CD4-positive, alpha-beta T cell treated with Interleukin-2 at 100 ng/mL for 4 hours (primary cell): ENCODE results near the gene ANGPT4.
"Not testable (repeated sequence)": the region's sequence is repeated elsewhere in the genome, so short reads cannot be mapped to it uniquely, and the experiment has no call there.

Experiments
- DNase-seq: peaks from one replicate; pipeline ENCODE4 v3.0.0-alpha.2; 2020; ENCODE audit warnings: low spot score

ANGPT4 gene

DNA sequence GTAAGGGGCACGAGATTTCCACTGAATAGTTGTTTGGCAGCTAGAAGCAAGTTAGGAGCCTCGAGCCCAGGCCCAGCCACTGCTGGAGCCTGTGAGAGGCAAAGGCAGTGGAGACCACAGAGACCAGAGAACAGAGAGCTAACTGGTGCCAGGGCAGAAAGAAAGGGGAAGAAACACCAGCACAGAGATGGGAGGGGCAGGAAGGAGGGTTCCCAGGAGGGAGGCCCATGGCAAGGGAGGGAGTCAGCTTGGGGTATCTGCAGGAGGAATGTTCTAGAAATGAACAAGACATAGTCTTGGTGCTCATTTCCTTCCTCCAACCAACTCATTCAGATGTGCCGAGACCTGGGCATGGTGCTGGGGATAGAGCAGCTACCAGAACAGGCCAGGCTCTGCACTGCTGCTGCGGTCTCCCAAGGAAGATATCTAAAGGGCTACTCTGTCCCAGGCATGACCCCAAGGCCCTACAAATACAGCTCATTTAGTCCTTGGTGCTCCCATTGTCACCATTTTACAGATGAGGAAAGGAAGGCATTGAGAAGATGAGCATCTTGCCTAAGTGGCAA, 10.7 kb downstream of the ANGPT4 start:
- no peak for DNase-seq

DNA sequence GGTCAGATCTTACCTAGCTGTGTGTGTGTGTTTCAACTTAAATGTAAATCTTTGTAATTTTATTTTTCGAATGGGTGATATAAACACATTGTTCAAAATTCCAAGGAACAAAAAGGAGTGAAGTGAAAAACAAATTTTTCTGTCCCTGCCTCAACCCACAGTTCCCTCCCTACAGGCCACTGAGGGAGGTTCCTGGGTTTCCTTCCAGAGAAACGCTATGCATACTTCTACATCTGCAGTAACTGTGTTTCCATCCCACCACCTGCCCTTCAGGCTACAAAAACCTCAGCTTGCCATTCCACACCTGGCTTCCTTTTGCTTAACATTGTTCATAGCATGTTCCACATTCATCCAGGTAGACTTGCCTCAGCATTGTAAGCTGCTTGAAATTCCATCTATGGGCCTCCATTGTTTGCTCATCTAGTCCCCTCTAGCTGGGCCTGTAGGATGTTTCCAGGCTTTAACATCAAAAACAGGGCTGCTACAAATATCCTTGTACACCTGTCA, 12.0 kb downstream of the ANGPT4 start:
- DNase-seq: no peak

DNA sequence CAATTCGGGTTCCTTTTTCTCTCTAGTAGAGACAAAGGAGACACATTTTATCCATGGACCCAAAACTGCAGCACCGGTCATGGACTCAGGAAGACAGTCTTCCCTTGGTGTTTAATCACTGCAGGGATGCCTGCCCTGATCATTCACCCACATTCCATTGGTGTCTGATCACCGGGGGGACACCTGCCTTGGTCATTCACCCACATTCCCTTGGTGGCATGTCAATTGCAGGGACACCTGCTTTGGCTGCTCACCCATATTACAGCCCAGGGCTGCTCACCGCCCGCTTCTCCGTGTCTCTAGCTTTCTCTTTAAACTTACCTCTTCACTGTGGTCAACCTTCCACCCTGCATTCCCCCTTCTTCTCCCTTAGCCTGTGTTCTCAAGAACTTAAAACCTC, 18.7 kb downstream of the ANGPT4 start:
- DNase-seq: not testable (repeated sequence)

DNA sequence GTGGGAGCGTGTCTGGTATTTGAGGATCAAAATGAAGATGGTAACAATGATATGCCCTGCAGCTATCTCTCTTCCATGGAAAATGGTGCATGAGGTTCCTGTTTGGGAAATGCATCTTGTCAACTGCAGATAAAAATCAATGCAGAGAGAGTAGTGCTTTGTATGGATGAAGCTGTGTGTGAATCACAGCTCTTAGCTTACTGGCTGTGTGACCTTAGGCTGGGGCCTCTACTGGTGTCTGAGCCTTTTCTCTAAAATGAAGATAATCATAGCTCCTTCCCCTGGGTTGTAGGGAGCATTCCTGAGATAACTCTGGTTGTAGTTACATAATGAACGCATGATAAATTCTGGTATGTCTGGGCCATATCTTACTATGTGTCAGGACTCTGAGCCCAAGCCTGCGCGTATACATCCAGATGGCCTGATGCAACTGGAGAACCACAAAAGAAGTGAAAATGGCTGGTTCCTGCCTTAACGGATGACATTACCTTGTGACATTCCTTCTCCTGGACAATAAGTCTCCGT, 19.6 kb downstream of the ANGPT4 start:
- no peak for DNase-seq

DNA sequence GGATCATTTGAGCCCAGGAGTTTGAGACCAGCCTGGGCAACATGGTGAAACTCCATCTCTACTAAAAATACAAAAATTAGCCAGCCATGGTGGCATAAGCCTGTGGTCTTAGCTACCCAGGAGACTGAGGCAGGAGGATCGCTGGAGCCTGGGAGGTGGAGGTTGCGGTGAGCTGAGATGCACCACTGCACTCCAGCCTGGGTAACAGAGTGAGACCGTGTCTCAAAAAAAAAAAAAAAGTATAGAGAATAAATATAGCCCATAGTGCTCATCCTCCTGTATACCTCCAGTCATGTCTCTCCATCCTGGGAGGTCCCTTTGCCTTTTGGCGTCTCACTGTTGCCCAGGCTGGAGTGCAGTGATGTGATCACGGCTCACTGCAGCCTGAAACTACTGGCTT, 23.8 kb downstream of the ANGPT4 start:
- not testable (repeated sequence) for DNase-seq

DNA sequence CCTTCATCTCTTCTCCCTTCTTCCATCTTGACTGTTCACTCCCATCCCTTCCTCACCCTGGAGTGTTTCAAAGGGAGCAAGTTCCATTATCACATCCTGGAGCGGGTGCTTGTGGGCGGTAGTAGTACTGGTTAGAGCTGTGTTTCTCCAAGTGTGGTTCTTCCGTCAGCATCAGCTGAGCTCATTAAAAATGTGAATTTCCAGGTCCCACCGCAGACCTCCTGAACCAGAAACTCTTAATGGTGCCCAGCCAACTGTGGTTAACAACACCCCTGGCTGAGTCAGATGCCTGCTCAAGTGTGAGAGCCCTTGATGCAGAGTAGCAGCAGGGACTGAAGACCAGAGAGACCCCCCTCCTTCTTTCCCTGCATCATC, 24.4 kb downstream of the ANGPT4 start:
- DNase-seq: no peak

DNA sequence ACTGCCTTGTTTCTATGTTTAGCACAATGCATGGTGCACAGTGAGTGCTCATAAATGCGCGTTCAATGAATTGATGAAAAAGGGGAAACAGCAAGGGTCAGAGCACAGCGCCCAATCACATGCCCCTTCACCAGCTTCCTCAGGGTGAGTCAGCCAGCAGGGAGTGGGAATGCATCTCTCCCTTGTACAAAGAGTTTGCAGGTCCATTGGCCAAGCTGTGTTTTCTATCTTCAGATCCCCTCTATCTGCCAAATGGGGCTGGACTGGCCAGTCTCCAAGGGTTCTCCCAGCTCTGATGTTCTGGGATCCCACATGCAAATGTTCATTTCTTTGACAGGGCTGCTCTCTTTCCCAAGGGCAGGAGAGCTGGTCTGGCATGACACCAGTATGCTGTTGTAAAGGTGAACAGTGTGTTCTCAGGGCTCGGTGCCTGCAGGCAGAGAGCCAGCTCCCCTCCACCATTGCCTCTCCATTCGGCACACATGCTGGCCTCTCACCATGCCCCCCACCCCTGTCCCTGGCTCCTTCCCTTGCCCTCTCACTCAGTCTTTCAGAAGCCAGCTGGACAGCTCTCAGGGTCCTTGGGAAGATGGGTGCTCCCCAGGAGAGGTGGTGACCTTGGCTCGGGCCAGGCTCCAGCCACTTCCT, 25.0 kb downstream of the ANGPT4 start:
- DNase-seq: no peak

DNA sequence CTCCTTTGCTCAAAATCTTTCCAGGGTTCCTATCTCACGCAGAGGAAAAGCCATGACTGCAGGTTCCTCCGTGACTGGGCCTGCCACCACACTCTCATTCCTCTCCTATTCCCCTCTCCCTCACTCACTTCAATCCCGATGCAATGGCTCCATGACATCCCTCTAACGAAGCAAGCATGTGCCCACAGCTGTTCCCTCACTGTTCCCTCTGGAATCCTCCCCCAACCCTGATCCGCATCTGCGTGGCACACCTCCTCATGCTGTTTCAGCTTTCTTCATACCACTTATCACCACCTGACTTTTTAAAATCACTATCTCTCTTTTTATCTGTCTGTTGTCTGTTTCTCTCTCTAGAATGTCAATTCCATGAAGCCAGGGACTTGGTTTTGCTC, 25.5 kb downstream of the ANGPT4 start:
- no peak for DNase-seq

DNA sequence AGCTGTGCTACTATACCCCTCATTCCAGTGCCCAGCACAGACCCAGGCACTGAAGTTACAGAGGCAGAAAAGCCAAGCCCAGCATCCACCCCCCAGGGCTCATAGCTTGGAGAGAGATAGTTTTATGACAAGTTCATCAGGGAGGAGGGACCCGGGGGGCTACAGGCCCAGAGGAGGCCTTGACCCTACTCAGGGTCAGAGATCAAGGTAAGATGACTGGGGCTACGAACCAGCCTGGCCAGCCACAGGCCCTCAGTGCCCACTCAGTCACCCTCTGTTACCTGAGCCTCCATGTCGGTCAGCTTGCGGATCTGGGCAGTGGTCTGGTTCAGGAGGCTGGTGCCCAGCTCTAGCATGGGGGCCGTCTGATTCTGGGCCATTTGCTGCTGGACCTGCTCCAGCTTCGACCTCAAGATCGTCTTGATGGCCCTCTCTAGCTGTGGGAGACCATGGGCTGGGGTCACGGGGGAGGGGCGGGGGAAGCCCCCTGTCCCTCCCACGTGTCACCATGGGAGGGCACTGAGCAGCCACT, 26.1 kb downstream of the ANGPT4 start:
- DNase-seq: no peak

DNA sequence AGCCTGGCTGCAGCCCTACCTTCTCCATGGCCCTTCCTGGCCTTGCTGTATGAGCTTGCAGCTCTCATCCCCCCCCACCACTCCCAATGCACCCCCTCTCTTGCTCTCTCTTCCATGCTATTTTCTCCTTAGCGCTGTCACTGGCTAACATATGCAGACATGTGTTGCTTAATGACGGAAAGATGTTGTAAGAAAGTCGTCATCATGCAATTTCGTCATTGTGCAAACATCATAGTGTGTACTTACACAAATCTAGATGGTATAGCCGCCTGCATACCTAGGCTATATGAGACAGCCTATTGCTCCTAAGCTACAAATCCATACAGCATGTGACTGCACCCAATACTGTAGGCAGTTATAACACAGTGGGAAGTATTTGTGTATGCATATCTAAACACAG, 27.0 kb downstream of the ANGPT4 start:
- no peak for DNase-seq

DNA sequence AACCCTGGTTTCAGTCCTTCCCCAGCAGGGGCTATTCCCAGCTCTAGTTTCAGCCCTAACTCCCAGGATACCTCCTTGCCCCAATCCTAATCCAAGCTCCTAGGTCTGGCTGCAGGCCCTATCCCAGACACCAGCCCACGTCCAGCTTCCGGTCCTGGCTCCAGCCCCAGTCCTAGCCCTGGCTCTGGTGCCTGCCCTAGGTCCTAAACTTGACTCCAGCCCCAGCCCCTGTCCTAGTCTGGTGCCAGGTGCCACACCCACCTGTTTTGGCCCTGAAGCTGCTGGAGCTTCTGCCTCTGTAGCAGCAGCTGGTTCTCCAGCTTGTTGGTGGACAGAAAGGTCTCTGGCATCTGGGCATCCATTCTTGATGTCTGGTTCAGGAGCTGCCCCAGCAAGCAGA, 28.1 kb downstream of the ANGPT4 start:
- DNase-seq: no peak

DNA sequence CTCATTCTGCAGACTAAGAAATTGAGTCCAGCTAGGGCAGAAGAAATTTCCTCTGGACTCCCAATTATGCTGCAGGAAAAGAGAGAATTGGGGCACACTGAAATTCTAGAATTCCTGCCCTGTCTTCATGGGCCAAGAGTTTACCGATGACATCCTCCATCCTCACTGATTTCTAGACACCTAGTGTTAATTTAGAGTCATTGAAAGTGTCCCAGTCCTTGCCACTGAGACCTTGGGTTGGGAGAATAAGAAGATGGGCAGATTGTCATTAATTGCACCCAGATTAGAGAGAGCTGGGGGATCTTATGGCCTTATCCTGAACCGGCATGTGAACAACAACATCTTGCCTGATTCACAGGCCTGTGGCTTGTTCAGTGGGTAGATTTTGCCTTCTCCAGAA, 29.0 kb downstream of the ANGPT4 start:
- no peak for DNase-seq

DNA sequence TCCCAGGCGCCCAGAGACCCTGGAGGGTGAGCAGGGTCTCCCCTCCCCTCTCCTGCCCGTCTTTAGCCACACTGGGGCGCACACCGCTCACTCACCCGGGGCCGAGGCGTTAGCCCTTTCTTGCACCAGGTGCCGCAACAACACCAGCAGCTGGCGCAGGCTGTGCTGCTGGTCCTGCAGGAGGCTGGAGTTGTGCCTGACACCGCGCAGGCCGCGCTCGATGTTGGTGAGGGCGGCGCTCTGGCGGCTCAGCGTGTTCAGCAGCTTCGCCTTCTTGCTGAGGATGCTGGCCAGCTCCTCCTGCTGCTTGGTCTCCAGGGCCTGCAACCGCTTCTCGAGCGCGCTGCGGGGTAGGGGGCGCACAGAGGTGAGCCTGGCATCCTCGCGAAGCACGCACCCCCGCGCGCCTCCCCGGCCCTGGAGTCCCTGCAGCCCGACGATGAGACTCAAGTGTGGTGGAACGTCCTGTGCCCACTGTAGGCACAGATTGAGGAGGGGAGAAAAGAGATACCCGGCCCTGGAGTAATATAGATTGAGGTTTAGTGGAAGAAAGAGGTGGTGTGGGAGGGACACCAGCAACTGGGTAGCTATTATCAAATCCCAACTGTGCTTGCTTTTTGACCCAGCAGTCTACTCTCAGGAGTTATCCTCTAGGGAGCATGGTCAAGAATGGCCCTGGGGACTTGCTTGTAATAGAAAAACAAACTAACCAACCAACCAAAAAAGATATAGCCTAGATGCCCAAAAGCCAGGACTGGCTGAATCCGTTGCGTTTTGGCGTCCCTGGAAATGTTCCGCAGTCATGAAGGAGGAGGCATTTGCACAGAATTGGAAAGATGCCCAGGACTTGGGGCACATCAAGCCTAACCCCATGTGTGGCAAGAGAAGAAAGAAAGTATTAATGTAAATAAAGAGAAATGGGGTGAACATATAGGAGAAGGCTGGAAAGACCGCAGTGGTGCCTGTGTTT, 30.9 kb downstream of the ANGPT4 start:
- DNase-seq: no peak

DNA sequence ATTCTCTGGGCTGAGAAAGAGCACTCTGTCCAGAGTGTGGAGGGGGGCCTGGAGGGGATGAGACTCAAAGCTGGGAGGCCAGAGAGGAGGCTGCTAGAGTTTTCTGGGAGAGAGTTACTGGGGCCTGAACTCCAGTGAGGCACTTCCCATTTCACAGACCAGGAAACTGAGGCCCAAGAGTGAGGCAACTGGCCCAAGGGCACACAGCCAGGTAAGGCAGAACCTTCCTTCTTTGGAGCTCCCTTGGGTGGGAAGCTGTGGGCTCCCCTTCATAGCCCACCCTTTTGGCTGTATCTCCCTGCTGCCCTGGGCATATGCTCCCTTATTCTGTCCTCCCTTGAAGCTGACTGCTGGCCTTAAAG, 34.4 kb downstream of the ANGPT4 start:
- no peak for DNase-seq

DNA sequence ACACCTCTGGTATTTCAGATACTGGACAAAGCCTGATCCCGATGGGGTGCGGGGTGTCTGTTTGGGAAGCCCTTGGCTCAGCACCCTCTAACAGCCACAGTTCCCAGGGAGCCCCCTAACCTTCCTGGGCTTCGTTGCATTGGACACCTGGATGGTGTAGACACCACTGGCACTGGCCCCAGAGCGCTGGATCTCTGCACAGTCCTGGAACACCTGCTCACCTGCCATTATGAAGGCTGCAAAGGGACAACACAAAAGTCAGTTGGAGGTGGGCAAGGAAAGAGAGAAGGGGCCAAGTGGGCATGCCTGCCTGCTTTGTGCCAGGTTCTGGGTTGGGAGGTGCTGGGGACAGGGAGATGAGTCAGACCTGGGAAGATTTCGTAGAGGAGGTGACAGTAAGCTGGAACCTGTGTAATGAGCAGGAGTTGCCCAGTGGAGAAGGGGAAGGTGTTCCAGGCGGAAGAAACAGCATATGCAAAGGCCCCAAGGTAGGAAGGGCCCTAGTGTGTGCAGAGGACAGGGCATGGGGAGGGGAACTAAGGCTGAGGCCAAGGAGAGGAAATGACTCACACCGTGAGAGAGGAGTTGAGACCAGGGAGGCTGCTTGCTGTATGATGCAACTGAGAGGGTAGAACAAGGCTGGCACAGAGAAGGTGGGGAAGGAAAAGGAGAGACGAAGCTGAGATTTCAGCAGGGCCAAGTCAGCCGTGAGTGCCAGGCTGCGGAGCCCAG, 34.9 kb downstream of the ANGPT4 start:
- peak; percentile 10 for DNase-seq

DNA sequence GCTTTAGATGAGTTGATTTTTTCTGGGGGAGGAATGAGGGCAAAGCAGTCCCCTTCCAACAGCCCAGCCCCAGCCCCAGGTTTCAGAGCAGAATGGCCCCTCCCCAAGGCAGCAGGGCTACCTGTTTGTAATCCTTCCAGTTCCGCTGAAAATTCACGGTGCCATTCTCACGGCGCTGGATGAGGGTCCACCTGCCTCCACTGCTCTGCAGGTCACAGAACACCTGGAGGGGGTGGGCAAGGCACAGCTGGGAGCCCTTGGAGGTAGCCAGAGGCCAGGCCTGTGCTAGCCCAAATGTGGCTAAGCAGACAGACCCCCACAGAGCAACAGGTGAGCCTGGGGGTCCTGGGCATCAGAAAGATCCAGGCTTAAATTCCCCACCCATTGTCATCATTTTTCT, 36.5 kb downstream of the ANGPT4 start:
- no peak for DNase-seq

DNA sequence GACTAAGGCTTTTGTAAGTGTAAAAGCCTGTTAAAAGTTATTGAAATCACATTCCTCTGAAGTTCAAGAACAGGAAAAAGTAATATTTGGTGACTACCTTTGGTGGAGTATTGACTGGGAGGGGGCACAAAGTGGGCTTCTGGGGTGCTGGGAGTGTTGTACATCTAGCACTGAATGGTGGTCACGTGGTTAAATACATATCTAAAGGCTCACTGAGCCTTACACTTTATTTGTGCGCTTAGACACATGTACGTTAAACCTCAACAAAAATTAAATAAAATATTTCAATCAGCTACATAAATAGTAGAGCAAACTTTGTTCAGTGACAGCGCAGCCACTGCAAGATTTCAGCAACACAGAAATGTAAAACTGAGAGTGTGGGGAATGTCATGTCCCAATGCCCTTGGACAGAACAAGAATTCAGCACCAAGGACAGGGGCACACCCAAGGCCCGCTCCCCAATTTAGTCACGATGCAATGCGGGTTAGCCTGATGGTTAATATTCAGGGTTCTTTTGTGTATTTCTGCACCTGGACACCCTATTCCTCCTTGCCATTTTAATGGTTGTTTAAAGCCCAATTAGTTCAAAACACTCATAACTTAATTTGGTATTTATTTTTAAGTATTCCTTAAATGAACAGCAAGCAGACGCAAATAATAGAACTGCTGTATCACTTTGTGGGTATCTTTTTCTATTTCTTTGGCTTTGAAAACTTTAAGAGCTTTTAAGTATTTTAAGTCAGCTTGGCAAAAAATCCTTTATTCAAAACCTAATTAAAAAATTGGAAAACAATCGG, 37.4 kb downstream of the ANGPT4 start:
- DNase-seq: peak; percentile 16

DNA sequence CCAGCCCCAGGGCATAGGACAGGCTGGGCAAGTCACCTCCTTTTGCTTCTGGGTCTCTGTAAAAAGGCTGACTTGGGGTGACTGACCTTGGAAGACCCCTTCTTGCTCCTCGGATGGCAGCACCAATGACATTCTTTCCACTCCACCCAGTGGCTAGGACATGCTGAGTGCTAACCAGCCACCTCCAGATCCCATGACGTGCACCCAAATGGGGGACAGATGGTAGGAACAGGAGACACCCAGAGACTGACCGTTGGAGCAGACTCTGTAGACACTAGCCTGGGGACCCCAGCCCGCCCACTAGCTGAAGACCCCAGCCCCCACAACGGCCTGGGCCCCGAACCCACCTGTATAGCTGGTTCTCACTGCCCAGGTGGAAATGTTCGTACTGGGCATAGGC, 38.3 kb downstream of the ANGPT4 start:
- DNase-seq: no peak

DNA sequence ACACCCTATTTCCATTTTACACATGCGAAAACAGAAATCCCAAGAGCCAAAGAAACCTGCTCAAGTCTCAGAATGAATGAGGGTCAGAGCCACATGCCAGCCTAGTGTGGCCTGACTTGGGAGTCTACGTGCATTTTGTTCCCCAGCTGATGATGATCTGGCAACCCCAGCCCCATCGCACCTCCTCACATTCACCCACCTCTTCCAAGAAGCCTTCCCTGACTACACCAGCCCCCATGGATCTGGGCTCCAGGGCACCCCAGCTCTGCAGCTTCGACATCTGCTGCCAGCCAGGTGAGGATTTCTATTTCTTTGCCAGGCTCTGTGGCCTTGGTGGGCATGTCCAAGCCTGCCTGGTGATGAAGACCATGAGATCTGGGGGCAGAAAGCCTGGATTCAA, 41.0 kb downstream of the ANGPT4 start:
- DNase-seq: no peak

DNA sequence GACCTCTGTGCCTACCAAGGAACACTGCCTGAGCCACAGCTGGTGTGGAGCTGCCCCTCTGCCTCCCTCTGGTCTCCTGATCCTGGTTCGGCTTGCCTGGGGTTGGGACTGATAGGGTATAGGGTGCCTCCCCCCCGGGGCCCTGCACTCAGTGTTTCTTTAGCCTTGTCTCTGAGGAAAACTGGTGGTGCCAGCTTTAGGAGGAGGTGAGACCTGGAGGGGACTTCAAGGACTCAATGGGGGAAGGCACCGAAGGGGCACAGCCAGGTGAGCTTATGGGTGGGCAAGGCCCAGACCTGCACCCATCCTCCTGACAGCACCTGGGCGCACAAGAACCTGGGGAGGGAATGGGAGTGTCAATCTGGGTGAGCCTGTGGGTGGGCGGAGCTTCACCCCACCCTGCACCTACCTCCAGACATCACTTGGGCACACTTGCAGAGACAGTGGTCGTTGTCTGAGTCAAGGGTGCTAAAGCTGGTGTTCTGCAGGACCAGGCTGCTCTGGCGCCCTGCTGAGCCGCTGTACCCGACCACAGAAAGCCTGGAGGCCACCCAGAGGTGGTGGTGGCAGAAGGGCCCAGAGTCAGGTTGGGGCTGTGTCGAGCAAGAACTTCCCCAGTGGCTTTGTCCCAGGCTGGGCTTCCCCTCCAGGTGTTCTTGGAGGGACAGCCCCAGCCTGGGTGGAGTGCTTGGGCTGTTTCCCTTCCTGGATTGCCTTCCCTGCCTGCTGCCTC, 42.1 kb downstream of the ANGPT4 start:
- DNase-seq: no peak
